Smooth muscle cell (in vitro differentiated cells): ENCODE results near the gene C1orf141. TPM values are rescaled to one million over a fixed set of nuclear protein-coding genes. Genes with fewer than 3 reads are reported as not detected.

Source experiments
- DNase-seq: peaks from one replicate; lab custom pipeline; 2025; ENCODE audit not compliant: unreplicated experiment; lab: John Stamatoyannopoulos, UW
- H2AFZ ChIP-seq: fragments of 200-600 bp; sonication (generic); 2 replicates; pipeline ENCODE4 v1.6.0; 2016; ENCODE audit warnings: antibody characterized with exemption, low read depth, mild to moderate bottlenecking
- H3F3A ChIP-seq: fragments of 200-600 bp; sonication (generic); 2 replicates; pipeline ENCODE4 v1.6.0; 2017; ENCODE audit warnings: antibody characterized with exemption, low read depth
- H3K27ac ChIP-seq: fragments of 200-600 bp; sonication (generic); 2 replicates; pipeline ENCODE4 v1.5.1; 2016; ENCODE audit warnings: low read depth, mild to moderate bottlenecking
- H3K27me3 ChIP-seq: fragments of 200-600 bp; sonication (generic); 2 replicates; pipeline ENCODE4 v1.6.1; 2016; ENCODE audit warnings: low read depth, mild to moderate bottlenecking
- H3K36me3 ChIP-seq: fragments of 200-600 bp; sonication (generic); 2 replicates; pipeline ENCODE4 v1.5.1; 2016; ENCODE audit warnings: low read depth
- H3K4me1 ChIP-seq: fragments of 200-600 bp; sonication (generic); 2 replicates; pipeline ENCODE4 v1.5.1; 2016; ENCODE audit warnings: low read depth
- H3K4me2 ChIP-seq: fragments of 200-600 bp; sonication (generic); 2 replicates; pipeline ENCODE4 v1.6.0; 2016; ENCODE audit warnings: mild to moderate bottlenecking
- H3K4me3 ChIP-seq: fragments of 200-600 bp; sonication (generic); 2 replicates; pipeline ENCODE4 v1.5.1; 2016; ENCODE audit warnings: mild to moderate bottlenecking
- H3K79me2 ChIP-seq: fragments of 200-600 bp; sonication (generic); 2 replicates; pipeline ENCODE4 v1.6.0; 2016; ENCODE audit warnings: low read depth, mild to moderate bottlenecking
- H3K9ac ChIP-seq: fragments of 200-600 bp; sonication (generic); 2 replicates; pipeline ENCODE4 v1.6.0; 2016; ENCODE audit warnings: low read depth
- H3K9me3 ChIP-seq: fragments of 200-600 bp; sonication (generic); replicated peaks from 2 replicates; pipeline ENCODE4 v1.5.1; 2016; ENCODE audit warnings: low read depth
- H4K20me1 ChIP-seq: fragments of 200-600 bp; sonication (generic); 2 replicates; pipeline ENCODE4 v1.6.0; 2016; ENCODE audit warnings: low read depth
- WGBS: methylation state at CpG from one replicate; pipeline ENCODE4 v1.1.7; 2016; ENCODE audit warnings: low lambda C conversion rate; 5-methylcytosine and 5-hydroxymethylcytosine counted together
- polyA plus RNA-seq: library from polyadenylated mRNA; unstranded; fragments of >200 nt; fragmentation: Nextera tagmentation; extraction: Ambion mirVana; gene quantifications from 2 replicates; pipeline ENCODE4 v1.2.1, GENCODE V29; 2016
- total RNA-seq: library from RNA; depleted of rRNA; stranded (reverse); fragments of >200 nt; gene quantifications from 2 replicates; pipeline ENCODE4 v1.2.3, GENCODE V29; 2014
- TF ChIP-seq, protein P1 (sequence below): fragments of 200-600 bp; sonication (generic); IDR thresholded peaks from 2 replicates; pipeline ENCODE4 v1.5.1; 2017; ENCODE audit warnings: borderline replicate concordance, mild to moderate bottlenecking, antibody characterized with exemption; ENCODE audit not compliant: insufficient read depth, poor library complexity, severe bottlenecking

Gene C1orf141
- total and polyA plus RNA-seq, 2 experiments from 2014 or later, result not detected

DNA sequence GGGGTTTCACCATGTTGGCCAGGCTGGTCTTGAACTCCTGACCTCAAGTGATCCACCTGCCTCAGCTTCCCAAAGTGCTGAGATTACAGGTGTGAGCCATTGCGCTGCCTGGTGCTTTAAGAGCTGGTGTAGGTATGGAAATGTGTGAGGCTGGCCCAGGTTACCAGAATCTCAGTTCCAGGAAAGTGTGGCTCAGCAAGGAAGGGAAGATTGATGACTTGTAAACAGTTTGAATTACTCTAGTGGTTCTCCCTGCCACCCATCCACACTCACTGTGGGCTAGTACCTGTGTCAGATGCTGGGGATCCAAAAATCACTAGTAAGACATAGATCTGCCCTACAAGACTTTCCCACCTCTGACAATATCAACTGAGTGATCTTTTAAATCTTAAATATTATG, 46.3 kb downstream of the C1orf141 start:
- no peak overlapping the region for H3K4me2 ChIP-seq
- no peak for DNase-seq
- H3K4me3 ChIP-seq, result no peak overlapping the region
- no peaks in the 10 kb centered on the region for H3K36me3 ChIP-seq
- WGBS, result 100% methylated on average over 1 of the region's 1 CpG
- H3K9ac ChIP-seq, result no peak overlapping the region
- no peaks in the 10 kb centered on the region for H3F3A ChIP-seq
- no peak overlapping the region for H2AFZ ChIP-seq
- H3K4me1 ChIP-seq, result no peaks in the 10 kb centered on the region
- no peak overlapping the region for H3K27ac ChIP-seq
- H3K79me2 ChIP-seq, result no peaks in the 10 kb centered on the region
- H3K27me3 ChIP-seq, result no peaks in the 10 kb centered on the region
- TF ChIP-seq, protein P1, sequence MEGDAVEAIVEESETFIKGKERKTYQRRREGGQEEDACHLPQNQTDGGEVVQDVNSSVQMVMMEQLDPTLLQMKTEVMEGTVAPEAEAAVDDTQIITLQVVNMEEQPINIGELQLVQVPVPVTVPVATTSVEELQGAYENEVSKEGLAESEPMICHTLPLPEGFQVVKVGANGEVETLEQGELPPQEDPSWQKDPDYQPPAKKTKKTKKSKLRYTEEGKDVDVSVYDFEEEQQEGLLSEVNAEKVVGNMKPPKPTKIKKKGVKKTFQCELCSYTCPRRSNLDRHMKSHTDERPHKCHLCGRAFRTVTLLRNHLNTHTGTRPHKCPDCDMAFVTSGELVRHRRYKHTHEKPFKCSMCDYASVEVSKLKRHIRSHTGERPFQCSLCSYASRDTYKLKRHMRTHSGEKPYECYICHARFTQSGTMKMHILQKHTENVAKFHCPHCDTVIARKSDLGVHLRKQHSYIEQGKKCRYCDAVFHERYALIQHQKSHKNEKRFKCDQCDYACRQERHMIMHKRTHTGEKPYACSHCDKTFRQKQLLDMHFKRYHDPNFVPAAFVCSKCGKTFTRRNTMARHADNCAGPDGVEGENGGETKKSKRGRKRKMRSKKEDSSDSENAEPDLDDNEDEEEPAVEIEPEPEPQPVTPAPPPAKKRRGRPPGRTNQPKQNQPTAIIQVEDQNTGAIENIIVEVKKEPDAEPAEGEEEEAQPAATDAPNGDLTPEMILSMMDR, result no peak
- H3K9me3 ChIP-seq, result peaks cover 7% of the 10 kb centered on the region
- H4K20me1 ChIP-seq, result no peaks in the 10 kb centered on the region

DNA sequence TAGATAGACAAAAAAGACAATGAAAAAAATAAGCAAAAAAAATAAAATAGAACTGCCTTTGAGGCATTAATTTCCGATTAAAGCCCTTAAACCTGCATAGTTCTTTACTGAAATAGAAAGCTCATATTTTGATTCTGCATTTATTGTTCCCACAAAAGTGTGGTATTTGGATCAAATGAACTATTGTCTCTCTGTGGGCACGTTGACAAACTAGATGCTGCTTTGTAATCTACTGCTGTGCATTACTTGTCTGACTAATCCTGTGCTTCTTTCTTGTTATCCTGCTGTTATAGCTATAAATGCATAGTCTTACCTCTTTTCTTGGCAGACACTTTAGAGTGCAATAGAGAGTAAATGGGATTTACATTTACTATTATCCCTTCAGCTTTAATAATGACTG, 49.4 kb downstream of the C1orf141 start:
- no peaks in the 10 kb centered on the region for H3K27me3 ChIP-seq
- no peaks in the 10 kb centered on the region for H3K36me3 ChIP-seq
- peaks cover 7% of the 10 kb centered on the region for H3K9me3 ChIP-seq
- no peaks in the 10 kb centered on the region for H4K20me1 ChIP-seq
- no peaks in the 10 kb centered on the region for H3F3A ChIP-seq
- no peaks in the 10 kb centered on the region for H3K4me1 ChIP-seq
- no peak overlapping the region for H3K4me3 ChIP-seq
- no peak overlapping the region for H3K4me2 ChIP-seq
- H3K9ac ChIP-seq, result no peak overlapping the region
- TF ChIP-seq, protein P1, result no peak
- H3K79me2 ChIP-seq, result no peaks in the 10 kb centered on the region
- 70% methylated on average over 2 of the region's 2 CpGs for WGBS
- no peak overlapping the region for H2AFZ ChIP-seq
- H3K27ac ChIP-seq, result no peak overlapping the region
- DNase-seq, result no peak

DNA sequence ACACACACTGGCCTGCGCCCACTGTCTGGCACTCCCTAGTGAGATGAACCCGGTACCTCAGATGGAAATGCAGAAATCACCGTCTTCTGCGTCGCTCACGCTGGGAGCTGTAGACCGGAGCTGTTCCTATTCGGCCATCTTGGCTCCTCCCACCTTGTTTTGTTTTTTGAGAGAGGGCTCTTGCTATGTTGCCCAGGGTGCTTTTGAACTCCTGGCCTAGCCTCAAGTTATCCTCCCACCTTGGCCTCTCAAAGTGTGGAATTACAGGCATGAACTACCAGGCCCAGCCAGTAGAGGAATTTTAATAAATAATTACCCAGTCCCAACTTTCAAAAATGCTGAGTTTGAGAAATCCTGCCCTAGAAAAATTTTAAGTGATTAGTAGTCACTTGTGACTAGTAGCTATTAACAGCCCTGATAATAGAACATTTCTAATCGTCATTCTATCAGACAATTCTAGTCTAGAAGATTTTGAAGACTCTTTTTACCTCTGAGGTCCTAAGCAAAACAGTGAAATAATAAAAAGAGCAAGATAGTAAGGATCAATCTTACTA, 49.9 kb downstream of the C1orf141 start:
- Histone ChIP-seq H3K4me2 (no peak overlapping the region), H3K4me3 (no peak overlapping the region), H3F3A (no peaks in the 10 kb centered on the region), H3K36me3 (no peaks in the 10 kb centered on the region), H3K9me3 (peaks cover 7% of the 10 kb centered on the region), H3K9ac (no peak overlapping the region), H3K27ac (no peak overlapping the region), H3K79me2 (no peaks in the 10 kb centered on the region), H3K4me1 (no peaks in the 10 kb centered on the region), H4K20me1 (no peaks in the 10 kb centered on the region), H2AFZ (no peak overlapping the region), H3K27me3 (no peaks in the 10 kb centered on the region)
- TF ChIP-seq, protein P1, result no peak
- WGBS, result 98% methylated on average over 5 of the region's 9 CpGs
- no peak for DNase-seq

DNA sequence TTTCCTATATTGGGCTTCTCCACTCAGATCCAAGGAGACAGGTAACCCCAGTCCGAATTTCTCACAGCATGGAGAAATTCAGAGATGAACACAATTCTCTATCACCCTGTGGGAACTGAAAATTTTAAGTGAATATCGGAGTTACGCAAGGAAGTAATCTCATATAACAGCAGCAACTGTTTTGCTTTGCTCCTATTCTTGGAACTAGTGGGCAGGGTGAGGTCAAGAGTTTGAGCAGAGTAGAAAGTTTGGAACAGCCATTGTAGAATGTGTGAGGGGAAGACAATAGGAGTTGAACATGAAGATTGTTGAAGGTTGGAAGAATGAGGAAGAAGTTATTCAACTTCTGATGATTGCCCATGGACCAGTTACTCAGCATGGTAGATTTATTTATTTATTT, 56.5 kb downstream of the C1orf141 start:
- H3K4me1 ChIP-seq, result no peaks in the 10 kb centered on the region
- H3K27me3 ChIP-seq, result no peaks in the 10 kb centered on the region
- H3K4me3 ChIP-seq, result no peak overlapping the region
- no peaks in the 10 kb centered on the region for H3K9me3 ChIP-seq
- H4K20me1 ChIP-seq, result no peaks in the 10 kb centered on the region
- TF ChIP-seq, protein P1, result no peak
- H3K36me3 ChIP-seq, result no peaks in the 10 kb centered on the region
- no peaks in the 10 kb centered on the region for H3K79me2 ChIP-seq
- H3K9ac ChIP-seq, result no peak overlapping the region
- no peak overlapping the region for H2AFZ ChIP-seq
- no peak overlapping the region for H3K4me2 ChIP-seq
- no peak overlapping the region for H3K27ac ChIP-seq
- WGBS, result 94% methylated on average over 3 of the region's 3 CpGs
- H3F3A ChIP-seq, result no peaks in the 10 kb centered on the region
- DNase-seq, result no peak
